GM23248 (cell line): Measurements from ENCODE around the gene KCNJ12. TPM values are rescaled to one million over a fixed set of nuclear protein-coding genes. Genes with fewer than 3 reads are reported as not detected.
"Not testable (repeated sequence)": the region's sequence is repeated elsewhere in the genome, so short reads cannot be mapped to it uniquely, and the experiment has no call there.

Experiments
- DNase-seq: peaks from one replicate; pipeline ENCODE4 v3.0.0-alpha.2; 2015
- H2AFZ ChIP-seq: fragments of 200-600 bp; sonication (generic); 2 replicates; pipeline ENCODE4 v1.6.1; 2016; ENCODE audit warnings: antibody characterized with exemption
- H3F3A ChIP-seq: fragments of 200-600 bp; sonication (generic); 2 replicates; pipeline ENCODE4 v1.6.1; 2016; ENCODE audit warnings: mild to moderate bottlenecking, antibody characterized with exemption, mixed run types; ENCODE audit not compliant: insufficient read depth
- H3K27ac ChIP-seq: fragments of 200-600 bp; sonication (generic); 2 replicates; pipeline ENCODE4 v1.5.1; 2016; ENCODE audit warnings: mild to moderate bottlenecking
- H3K27me3 ChIP-seq: fragments of 200-600 bp; sonication (generic); replicated peaks from 2 replicates; pipeline ENCODE4 v1.6.1; 2016; ENCODE audit warnings: mild to moderate bottlenecking; ENCODE audit not compliant: insufficient read depth
- H3K36me3 ChIP-seq: fragments of 200-600 bp; sonication (generic); 2 replicates; pipeline ENCODE4 v1.6.1; 2016; ENCODE audit warnings: low read depth, mild to moderate bottlenecking
- H3K4me1 ChIP-seq: fragments of 200-600 bp; sonication (generic); 2 replicates; pipeline ENCODE4 v1.6.1; 2016; ENCODE audit warnings: mild to moderate bottlenecking; ENCODE audit not compliant: insufficient read depth
- H3K4me2 ChIP-seq: fragments of 200-600 bp; sonication (generic); one replicate; pipeline ENCODE4 v1.6.1; 2016; ENCODE audit warnings: mild to moderate bottlenecking; ENCODE audit not compliant: unreplicated experiment
- H3K4me3 ChIP-seq: fragments of 200-600 bp; sonication (generic); 2 replicates; pipeline ENCODE4 v1.5.1; 2016; ENCODE audit warnings: mild to moderate bottlenecking
- H3K79me2 ChIP-seq: fragments of 200-600 bp; sonication (generic); 2 replicates; pipeline ENCODE4 v1.6.1; 2016; ENCODE audit warnings: mild to moderate bottlenecking; ENCODE audit not compliant: insufficient read depth
- H3K9ac ChIP-seq: fragments of 200-600 bp; sonication (generic); 2 replicates; pipeline ENCODE4 v1.6.1; 2016; ENCODE audit warnings: mild to moderate bottlenecking
- H3K9me2 ChIP-seq: fragments of 200-600 bp; sonication (generic); 2 replicates; pipeline ENCODE4 v1.6.1; 2016; ENCODE audit warnings: mixed run types, mild to moderate bottlenecking, moderate library complexity; ENCODE audit not compliant: insufficient read depth
- H3K9me3 ChIP-seq: fragments of 200-600 bp; sonication (generic); one replicate; pipeline ENCODE4 v1.6.1; 2017; ENCODE audit warnings: low read depth
- H4K20me1 ChIP-seq: fragments of 200-600 bp; sonication (generic); 2 replicates; pipeline ENCODE4 v1.6.0; 2016; ENCODE audit not compliant: insufficient read depth
- EZH2 ChIP-seq: fragments of 200-600 bp; sonication (generic); IDR thresholded peaks from 2 replicates; pipeline ENCODE4 v1.6.1; 2018; ENCODE audit warnings: antibody characterized with exemption, mild to moderate bottlenecking; ENCODE audit not compliant: insufficient read depth, poor library complexity, severe bottlenecking
- EZH2phosphoT487 ChIP-seq: fragments of 200-600 bp; sonication (generic); IDR thresholded peaks from 2 replicates; pipeline ENCODE4 v1.6.1; 2018; ENCODE audit warnings: antibody characterized with exemption, moderate library complexity, mild to moderate bottlenecking, low read depth; ENCODE audit not compliant: insufficient read depth
- WGBS, 2 experiments: methylation state at CpG; one replicate each; pipeline ENCODE4 v1.1.6; 2015 to 2017; ENCODE audit warnings: low lambda C conversion rate in 2 of 2, low coverage in 1 of 2; ENCODE audit errors: missing lambda C conversion rate in 2 of 2; 5-methylcytosine and 5-hydroxymethylcytosine counted together
- in situ Hi-C: fragments of 300-500 bp; cut with MboI; formaldehyde crosslinking; loops from 2 replicates; pipeline ENCODE4 v1.15.0; 2020
- polyA plus RNA-seq: library from polyadenylated mRNA; unstranded; fragments of >200 nt; fragmentation: Nextera tagmentation; extraction: Ambion mirVana; gene quantifications from 2 replicates; pipeline ENCODE4 v1.2.1, GENCODE V29; 2016
- total RNA-seq: library from RNA; depleted of rRNA; stranded (reverse); fragments of >200 nt; shearing (Covaris generic); gene quantifications from 2 replicates; pipeline ENCODE4 v1.2.3, GENCODE V29; 2014

Gene KCNJ12
- total and polyA plus RNA-seq, 2 experiments from 2014 or later, result 0.29 to 0.54 TPM

- no peaks in the 10 kb centered on the region for H3K79me2 ChIP-seq
- H2AFZ ChIP-seq, result peak overlapping the region; percentile 82
- no peaks in the 10 kb centered on the region for H3K9me3 ChIP-seq
- peak overlapping the region; percentile 50 for H3K4me3 ChIP-seq
- H3K9ac ChIP-seq, result no peak overlapping the region
- TF ChIP-seq EZH2phosphoT487 (no peak), EZH2 (no peak)
- H3K4me1 ChIP-seq, result peaks cover 3% of the 10 kb centered on the region; the same call in 1 of the 2 replicates
- H3K36me3 ChIP-seq, result no peaks in the 10 kb centered on the region
- WGBS, 2 experiments, result 20% methylated on average over 49 of the region's 49 CpGs
- in situ Hi-C loops, result loop anchor here (10.0 to 25.0 kb wide), 3 partner anchors 110 to 285 kb away; no protein-coding TSS in a partner anchor
- peak; percentile 78 for DNase-seq
- peak overlapping the region; percentile 32 for H3K4me2 ChIP-seq
- no peaks in the 10 kb centered on the region for H4K20me1 ChIP-seq
- H3K27me3 ChIP-seq, result no peaks in the 10 kb centered on the region; the same call in none of the 2 replicates
- no peaks in the 10 kb centered on the region for H3K9me2 ChIP-seq
- no peak overlapping the region for H3K27ac ChIP-seq
- 0 out of 2 replicates have a peak, but pooled peaks cover 5% of the 10 kb centered on the region for H3F3A ChIP-seq
These were observed 76.4 kb downstream of the KCNJ12 start for GRCh38 chr17:21452377-21453143.

DNA sequence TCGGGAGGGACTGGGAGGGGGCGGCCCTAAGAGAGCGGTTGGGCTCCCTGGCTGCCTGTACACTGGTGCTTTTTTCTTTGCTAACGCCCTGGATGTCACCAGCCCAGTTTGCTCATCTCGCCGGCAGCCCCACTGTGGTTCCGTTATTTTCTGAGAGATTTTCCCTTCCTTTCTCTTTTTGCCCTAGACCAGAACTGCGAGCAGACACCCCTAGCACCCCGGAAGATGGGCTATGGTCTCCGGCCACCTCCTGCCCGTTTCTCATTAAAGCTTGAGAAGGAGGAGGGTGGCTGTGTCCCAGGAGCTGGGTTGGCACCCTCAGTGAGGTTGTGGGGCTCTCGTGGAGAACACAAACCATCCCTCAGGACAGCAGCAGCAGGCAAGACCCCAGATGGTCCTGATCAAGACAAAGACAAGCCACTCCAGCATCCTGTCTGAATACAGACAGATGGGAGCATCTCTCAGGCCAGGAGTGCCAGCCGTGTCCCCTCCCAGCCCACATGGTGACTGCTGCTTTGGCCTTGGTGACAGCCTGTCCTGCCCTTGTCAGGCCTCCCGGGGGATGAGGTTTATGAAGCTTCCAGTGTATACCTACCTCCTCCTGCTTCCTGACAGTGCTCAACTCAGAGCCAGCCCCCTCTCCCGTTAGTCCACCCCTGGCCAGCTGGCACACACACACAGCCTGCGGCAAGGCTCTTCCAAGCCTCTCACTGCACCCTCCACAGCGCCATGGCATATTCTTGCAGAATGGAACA is 77.2 kb downstream of the KCNJ12 start:
- no peaks in the 10 kb centered on the region for H3K9me3 ChIP-seq
- H3K4me2 ChIP-seq, result no peak overlapping the region
- H4K20me1 ChIP-seq, result no peaks in the 10 kb centered on the region
- in situ Hi-C loops, result loop anchor here (10.0 to 25.0 kb wide), 3 partner anchors 109 to 284 kb away; no protein-coding TSS in a partner anchor
- peaks cover 3% of the 10 kb centered on the region; the same call in 1 of the 2 replicates for H3K4me1 ChIP-seq
- peaks cover under 1% of the 10 kb centered on the region for H3K27me3 ChIP-seq
- no peaks in the 10 kb centered on the region for H3K36me3 ChIP-seq
- WGBS, 2 experiments, result 37 to 63% methylated on average over 14 to 17 of the region's 17 CpGs
- TF ChIP-seq EZH2phosphoT487, result no peak
- DNase-seq, result no peak
- no peaks in the 10 kb centered on the region for H3K9me2 ChIP-seq
- no peak overlapping the region for H3K27ac ChIP-seq
- H3K4me3 ChIP-seq, result no peak overlapping the region
- H3K79me2 ChIP-seq, result no peaks in the 10 kb centered on the region
- H3K9ac ChIP-seq, result no peak overlapping the region
- 0 out of 2 replicates have a peak, but pooled peaks cover 5% of the 10 kb centered on the region for H3F3A ChIP-seq
- no peak overlapping the region for H2AFZ ChIP-seq

- WGBS, 2 experiments, result 90 to 93% methylated on average over 5 of the region's 5 CpGs
- not testable (repeated sequence) for H3K9me2 ChIP-seq, H3K9ac ChIP-seq, H3K4me3 ChIP-seq, H3K27me3 ChIP-seq, H3K9me3 ChIP-seq, H3K4me1 ChIP-seq, H4K20me1 ChIP-seq, DNase-seq, H3F3A ChIP-seq, H3K4me2 ChIP-seq, H2AFZ ChIP-seq, H3K36me3 ChIP-seq, H3K27ac ChIP-seq, H3K79me2 ChIP-seq
- in situ Hi-C loops, result loop anchor here (10.0 to 25.0 kb wide), 3 partner anchors 108 to 283 kb away; no protein-coding TSS in a partner anchor
These were observed 77.8 kb downstream of the KCNJ12 start for GRCh38 chr17:21454006-21454405.

DNA sequence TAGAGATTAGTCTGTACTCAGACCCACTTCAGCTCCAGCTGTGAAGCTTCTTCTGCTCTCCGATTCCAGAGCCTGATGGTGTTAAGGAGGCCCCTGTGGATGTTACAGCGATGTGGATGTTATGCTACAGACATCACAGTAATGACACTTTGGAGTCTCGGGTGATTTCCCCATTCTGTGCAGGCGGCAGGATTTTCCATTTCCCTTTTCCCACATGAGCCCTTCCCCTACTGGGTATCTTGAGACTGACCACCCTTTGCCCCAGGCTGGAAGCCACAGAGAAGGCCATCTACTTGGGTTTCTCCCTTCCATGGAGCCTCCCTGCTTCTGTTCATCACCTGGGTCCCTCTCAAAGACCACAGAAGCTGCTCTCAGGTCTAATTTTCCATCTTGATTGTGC is 78.3 kb downstream of the KCNJ12 start:
- Histone ChIP-seq H3K9me2 (no peaks in the 10 kb centered on the region), H3K4me2 (no peak overlapping the region), H2AFZ (no peak overlapping the region), H3K79me2 (no peaks in the 10 kb centered on the region), H3K27ac (no peak overlapping the region), H3K27me3 (peaks cover 10% of the 10 kb centered on the region), H3K36me3 (no peaks in the 10 kb centered on the region), H4K20me1 (no peaks in the 10 kb centered on the region), H3F3A (0 out of 2 replicates have a peak, but pooled peaks cover 5% of the 10 kb centered on the region), H3K4me3 (no peak overlapping the region), H3K9me3 (no peaks in the 10 kb centered on the region), H3K4me1 (peaks cover 3% of the 10 kb centered on the region; the same call in 1 of the 2 replicates), H3K9ac (no peak overlapping the region)
- 83 to 89% methylated on average over 4 of the region's 4 CpGs for WGBS, 2 experiments
- no peak for TF ChIP-seq EZH2
- TF ChIP-seq EZH2phosphoT487, result no peak
- DNase-seq, result no peak
- in situ Hi-C loops, result loop anchor here (10.0 to 25.0 kb wide), 3 partner anchors 108 to 283 kb away; no protein-coding TSS in a partner anchor
